K562 (cell line): ENCODE measurements around the gene C13orf42.

Source experiments
- GTF2A2 ChIP-seq: IDR thresholded peaks from 2 replicates; pipeline ENCODE4 v1.6.1; 2016; ENCODE audit warnings: mild to moderate bottlenecking, missing genetic modification characterization, missing compliant biosample characterization
- HCFC1 ChIP-seq: IDR thresholded peaks from 2 replicates; pipeline ENCODE4 v1.6.1; 2012; ENCODE audit warnings: low read depth, low read length, improper control_type of control experiment
- POLR2AphosphoS5 ChIP-seq: IDR thresholded peaks from 2 replicates; pipeline ENCODE4 v1.6.1; 2011; ENCODE audit warnings: mild to moderate bottlenecking, low read depth, low read length, moderate library complexity; ENCODE audit not compliant: control insufficient read depth, insufficient read depth
- ZC3H11A ChIP-seq: IDR thresholded peaks from 2 replicates; pipeline ENCODE4 v1.6.1; 2012; ENCODE audit warnings: low read depth, low read length, improper control_type of control experiment
- ZKSCAN1 ChIP-seq: fragments of 150-350 bp; IDR thresholded peaks from 2 replicates; pipeline ENCODE4 v1.6.1; 2016; ENCODE audit warnings: low read depth, low read length

- TF ChIP-seq POLR2AphosphoS5 (no peak), GTF2A2 (tag) (no peak), ZC3H11A (no peak), ZKSCAN1 (no peak), HCFC1 (no peak)
These were observed 77.5 kb downstream of the C13orf42 start for GRCh38 chr13:51033421-51034185.
